ENCODE measurements around the gene CDX2.
A peak's percentile ranks its signal among the peaks of the same experiment; 100 is the strongest.

DNA sequence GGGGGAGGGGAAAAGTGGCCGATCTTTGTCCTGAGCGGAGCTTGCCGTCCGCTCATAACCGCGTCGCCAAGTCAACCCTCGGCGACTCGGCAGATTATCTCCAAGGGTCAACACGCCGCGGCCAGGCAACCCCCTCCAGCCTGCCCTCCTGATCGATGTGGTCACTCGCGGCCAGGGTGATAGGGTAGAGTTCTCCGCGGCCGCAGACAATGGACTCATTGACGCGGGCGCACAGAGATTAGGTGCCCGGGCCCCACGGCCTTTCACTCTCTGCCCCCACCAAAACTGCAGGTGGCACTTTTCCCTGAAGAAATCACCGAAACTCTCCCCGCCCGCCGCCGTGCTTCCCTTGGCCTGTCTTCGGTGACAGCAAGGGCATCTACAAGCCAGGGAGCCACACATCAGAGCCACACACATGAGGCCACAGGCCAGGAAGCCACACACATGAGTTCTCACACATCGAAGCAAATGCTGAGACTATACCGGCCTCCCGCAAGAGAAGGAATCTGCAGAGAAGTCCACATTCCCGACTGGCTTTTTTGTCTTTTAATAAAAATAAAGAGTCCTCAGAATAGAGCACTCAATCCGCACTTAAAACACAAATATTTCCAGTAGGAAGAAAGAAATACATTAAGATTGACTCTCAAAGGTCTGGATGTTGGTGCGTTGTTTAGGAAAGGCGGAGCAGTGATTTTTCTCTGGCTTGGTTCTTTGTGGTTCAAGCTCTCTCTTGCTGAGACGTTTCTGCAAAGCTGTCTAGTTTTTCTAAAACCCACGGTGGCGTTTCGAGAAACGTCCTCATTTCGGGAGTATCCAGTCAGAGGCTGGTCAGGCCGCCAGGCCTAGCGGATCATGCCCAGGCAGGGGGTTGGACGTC, 50.8 kb downstream of the CDX2 start:
- TF ChIP-seq CTCF (IDR thresholded peaks at IDR 0.05) = no peak
- peak; percentile 59 for TF ChIP-seq EZH2 (IDR thresholded peaks at IDR 0.05; ENCODE audit: borderline replicate concordance, insufficient read depth, low read depth, low read length, poor library complexity, severe bottlenecking)

Measured in B cell (primary cell).